Dendritic cell treated with granulocyte-macrophage colony-stimulating factor and Interleukin-4, amounts not matched to agents 40 ng/mL and 50 ng/mL, for 4 days (primary cell): ENCODE measurements around the gene ARHGEF16.

ENCODE experiments used
- H3K27ac Mint-ChIP-seq: one replicate; pipeline ENCODE4 v1.8.0; 2022; ENCODE audit warnings: mild to moderate bottlenecking, mixed read lengths
- H3K27me3 Mint-ChIP-seq: one replicate; pipeline ENCODE4 v1.8.0; 2022; ENCODE audit warnings: mild to moderate bottlenecking, mixed read lengths
- H3K36me3 Mint-ChIP-seq: one replicate; pipeline ENCODE4 v1.8.0; 2022; ENCODE audit warnings: low read depth, mixed read lengths
- H3K4me1 Mint-ChIP-seq: one replicate; pipeline ENCODE4 v1.8.0; 2022; ENCODE audit warnings: low read depth, mixed read lengths
- H3K4me3 Mint-ChIP-seq: one replicate; pipeline ENCODE4 v1.8.0; 2022; ENCODE audit warnings: mild to moderate bottlenecking, moderate library complexity, mixed read lengths
- H3K9me3 Mint-ChIP-seq: one replicate; pipeline ENCODE4 v1.8.0; 2022; ENCODE audit warnings: mixed read lengths
- intact Hi-C: fragments of 100-400 bp; cut with micrococcal nuclease; formaldehyde crosslinking; loops from one replicate; pipeline ENCODE4 v1.15.0; 2022

Gene ARHGEF16

GRCh38 chr1:3417082-3417739 lies 37.3 kb upstream of the ARHGEF16 start:
- no peaks in the 10 kb centered on the region for H3K9me3 Mint-ChIP-seq
- H3K36me3 Mint-ChIP-seq, result no peaks in the 10 kb centered on the region
- no peak overlapping the region for H3K27ac Mint-ChIP-seq
- intact Hi-C loops, result no loop called here
- H3K4me3 Mint-ChIP-seq, result no peak overlapping the region
- H3K27me3 Mint-ChIP-seq, result peaks cover 5% of the 10 kb centered on the region
- H3K4me1 Mint-ChIP-seq, result no peaks in the 10 kb centered on the region

GRCh38 chr1:3417934-3418333 lies 36.5 kb upstream of the ARHGEF16 start:
- Mint-ChIP-seq H3K4me1 (no peaks in the 10 kb centered on the region), H3K36me3 (no peaks in the 10 kb centered on the region), H3K4me3 (no peak overlapping the region), H3K27me3 (peaks cover 7% of the 10 kb centered on the region), H3K9me3 (no peaks in the 10 kb centered on the region), H3K27ac (no peak overlapping the region)
- intact Hi-C loops, result no loop called here

- Mint-ChIP-seq H3K36me3 (no peaks in the 10 kb centered on the region), H3K27ac (no peak overlapping the region), H3K27me3 (peaks cover 13% of the 10 kb centered on the region), H3K9me3 (no peaks in the 10 kb centered on the region), H3K4me1 (no peaks in the 10 kb centered on the region), H3K4me3 (no peak overlapping the region)
- intact Hi-C loops, result no loop called here
These were observed 35.9 kb upstream of the ARHGEF16 start for GRCh38 chr1:3418600-3418999.

- H3K27ac Mint-ChIP-seq, result no peak overlapping the region
- H3K9me3 Mint-ChIP-seq, result no peaks in the 10 kb centered on the region
- no peak overlapping the region for H3K4me3 Mint-ChIP-seq
- intact Hi-C loops, result no loop called here
- H3K27me3 Mint-ChIP-seq, result peaks cover 21% of the 10 kb centered on the region
- no peaks in the 10 kb centered on the region for H3K4me1 Mint-ChIP-seq
- H3K36me3 Mint-ChIP-seq, result no peaks in the 10 kb centered on the region
These were observed 34.9 kb upstream of the ARHGEF16 start for GRCh38 chr1:3419415-3420204.

- no peaks in the 10 kb centered on the region for H3K4me1 Mint-ChIP-seq
- H3K36me3 Mint-ChIP-seq, result no peaks in the 10 kb centered on the region
- H3K27ac Mint-ChIP-seq, result no peak overlapping the region
- no peak overlapping the region for H3K4me3 Mint-ChIP-seq
- H3K27me3 Mint-ChIP-seq, result peaks cover 21% of the 10 kb centered on the region
- intact Hi-C loops, result no loop called here
- no peaks in the 10 kb centered on the region for H3K9me3 Mint-ChIP-seq
These were observed 34.1 kb upstream of the ARHGEF16 start for GRCh38 chr1:3420218-3420951.

- Mint-ChIP-seq H3K4me1 (no peaks in the 10 kb centered on the region), H3K4me3 (no peak overlapping the region), H3K9me3 (no peaks in the 10 kb centered on the region), H3K27me3 (peaks cover 21% of the 10 kb centered on the region), H3K27ac (no peak overlapping the region), H3K36me3 (no peaks in the 10 kb centered on the region)
- intact Hi-C loops, result no loop called here
These were observed 31.8 kb upstream of the ARHGEF16 start for GRCh38 chr1:3422638-3423037.

- intact Hi-C loops, result no loop called here
- Mint-ChIP-seq H3K9me3 (no peaks in the 10 kb centered on the region), H3K27ac (no peak overlapping the region), H3K4me1 (no peaks in the 10 kb centered on the region), H3K36me3 (no peaks in the 10 kb centered on the region), H3K27me3 (peaks cover 21% of the 10 kb centered on the region), H3K4me3 (no peak overlapping the region)
These were observed 31.1 kb upstream of the ARHGEF16 start for GRCh38 chr1:3423245-3423829.

- Mint-ChIP-seq H3K27me3 (peaks cover 21% of the 10 kb centered on the region), H3K36me3 (no peaks in the 10 kb centered on the region), H3K27ac (no peak overlapping the region), H3K4me1 (no peaks in the 10 kb centered on the region), H3K9me3 (no peaks in the 10 kb centered on the region), H3K4me3 (no peak overlapping the region)
- intact Hi-C loops, result no loop called here
These were observed 30.4 kb upstream of the ARHGEF16 start for GRCh38 chr1:3423896-3424611.

GRCh38 chr1:3425486-3426215 lies 28.8 kb upstream of the ARHGEF16 start:
- Mint-ChIP-seq H3K27me3 (peaks cover 21% of the 10 kb centered on the region), H3K9me3 (no peaks in the 10 kb centered on the region), H3K36me3 (no peaks in the 10 kb centered on the region), H3K4me1 (no peaks in the 10 kb centered on the region), H3K27ac (no peak overlapping the region), H3K4me3 (no peak overlapping the region)
- intact Hi-C loops, result no loop called here

GRCh38 chr1:3426956-3427535 lies 27.4 kb upstream of the ARHGEF16 start:
- H3K27ac Mint-ChIP-seq, result no peak overlapping the region
- intact Hi-C loops, result no loop called here
- no peak overlapping the region for H3K4me3 Mint-ChIP-seq
- H3K36me3 Mint-ChIP-seq, result no peaks in the 10 kb centered on the region
- H3K27me3 Mint-ChIP-seq, result peaks cover 17% of the 10 kb centered on the region
- no peaks in the 10 kb centered on the region for H3K9me3 Mint-ChIP-seq
- no peaks in the 10 kb centered on the region for H3K4me1 Mint-ChIP-seq

- no peaks in the 10 kb centered on the region for H3K4me1 Mint-ChIP-seq
- peaks cover 14% of the 10 kb centered on the region for H3K27me3 Mint-ChIP-seq
- no peak overlapping the region for H3K27ac Mint-ChIP-seq
- no peaks in the 10 kb centered on the region for H3K9me3 Mint-ChIP-seq
- H3K36me3 Mint-ChIP-seq, result no peaks in the 10 kb centered on the region
- no peak overlapping the region for H3K4me3 Mint-ChIP-seq
- intact Hi-C loops, result no loop called here
These were observed 26.5 kb upstream of the ARHGEF16 start for GRCh38 chr1:3427711-3428704.

- no peaks in the 10 kb centered on the region for H3K4me1 Mint-ChIP-seq
These were observed 25.6 kb upstream of the ARHGEF16 start for GRCh38 chr1:3428899-3429298.

More at GRCh38 chr1:3428899-3429298, 25.6 kb upstream of the ARHGEF16 start:
- Mint-ChIP-seq H3K9me3 (no peaks in the 10 kb centered on the region), H3K27ac (no peak overlapping the region), H3K4me3 (no peak overlapping the region), H3K27me3 (peaks cover 5% of the 10 kb centered on the region), H3K36me3 (no peaks in the 10 kb centered on the region)
- intact Hi-C loops, result no loop called here
